ENCODE results near the gene FNDC8.
"Not testable (repeated sequence)": the region's sequence is repeated elsewhere in the genome, so short reads cannot be mapped to it uniquely, and the experiment has no call there.

GRCh38 chr17:35110791-35111190, 10.6 kb upstream of the FNDC8 start:
- TF ChIP-seq FOXP4 (CRISPR knock-in tag; IDR thresholded peaks at IDR 0.05; ENCODE audit: borderline replicate concordance) = not testable (repeated sequence)
- TF ChIP-seq, protein P1, sequence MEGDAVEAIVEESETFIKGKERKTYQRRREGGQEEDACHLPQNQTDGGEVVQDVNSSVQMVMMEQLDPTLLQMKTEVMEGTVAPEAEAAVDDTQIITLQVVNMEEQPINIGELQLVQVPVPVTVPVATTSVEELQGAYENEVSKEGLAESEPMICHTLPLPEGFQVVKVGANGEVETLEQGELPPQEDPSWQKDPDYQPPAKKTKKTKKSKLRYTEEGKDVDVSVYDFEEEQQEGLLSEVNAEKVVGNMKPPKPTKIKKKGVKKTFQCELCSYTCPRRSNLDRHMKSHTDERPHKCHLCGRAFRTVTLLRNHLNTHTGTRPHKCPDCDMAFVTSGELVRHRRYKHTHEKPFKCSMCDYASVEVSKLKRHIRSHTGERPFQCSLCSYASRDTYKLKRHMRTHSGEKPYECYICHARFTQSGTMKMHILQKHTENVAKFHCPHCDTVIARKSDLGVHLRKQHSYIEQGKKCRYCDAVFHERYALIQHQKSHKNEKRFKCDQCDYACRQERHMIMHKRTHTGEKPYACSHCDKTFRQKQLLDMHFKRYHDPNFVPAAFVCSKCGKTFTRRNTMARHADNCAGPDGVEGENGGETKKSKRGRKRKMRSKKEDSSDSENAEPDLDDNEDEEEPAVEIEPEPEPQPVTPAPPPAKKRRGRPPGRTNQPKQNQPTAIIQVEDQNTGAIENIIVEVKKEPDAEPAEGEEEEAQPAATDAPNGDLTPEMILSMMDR (IDR thresholded peaks at IDR 0.05 in 2 of 3, conservative IDR thresholded peaks at IDR 0.05 in 1 of 3; ENCODE audit: insufficient read depth in 2 of 3, low read depth in 1 of 3, low read length in 3 of 3) = not testable (repeated sequence)
